Astrocyte (in vitro differentiated cells and primary cell): ENCODE measurements around the gene TRAPPC3.

Experiments
- CTCF ChIP-seq: IDR thresholded peaks from 2 replicates; pipeline ENCODE4 v1.5.1; 2011; ENCODE audit warnings: low read depth, mild to moderate bottlenecking, inconsistent platforms, low read length, moderate library complexity; ENCODE audit not compliant: insufficient read depth
- EZH2 ChIP-seq: IDR thresholded peaks from 2 replicates; pipeline ENCODE4 v1.6.1; 2012; ENCODE audit warnings: mild to moderate bottlenecking, low read length, inconsistent platforms; ENCODE audit not compliant: insufficient read depth

DNA sequence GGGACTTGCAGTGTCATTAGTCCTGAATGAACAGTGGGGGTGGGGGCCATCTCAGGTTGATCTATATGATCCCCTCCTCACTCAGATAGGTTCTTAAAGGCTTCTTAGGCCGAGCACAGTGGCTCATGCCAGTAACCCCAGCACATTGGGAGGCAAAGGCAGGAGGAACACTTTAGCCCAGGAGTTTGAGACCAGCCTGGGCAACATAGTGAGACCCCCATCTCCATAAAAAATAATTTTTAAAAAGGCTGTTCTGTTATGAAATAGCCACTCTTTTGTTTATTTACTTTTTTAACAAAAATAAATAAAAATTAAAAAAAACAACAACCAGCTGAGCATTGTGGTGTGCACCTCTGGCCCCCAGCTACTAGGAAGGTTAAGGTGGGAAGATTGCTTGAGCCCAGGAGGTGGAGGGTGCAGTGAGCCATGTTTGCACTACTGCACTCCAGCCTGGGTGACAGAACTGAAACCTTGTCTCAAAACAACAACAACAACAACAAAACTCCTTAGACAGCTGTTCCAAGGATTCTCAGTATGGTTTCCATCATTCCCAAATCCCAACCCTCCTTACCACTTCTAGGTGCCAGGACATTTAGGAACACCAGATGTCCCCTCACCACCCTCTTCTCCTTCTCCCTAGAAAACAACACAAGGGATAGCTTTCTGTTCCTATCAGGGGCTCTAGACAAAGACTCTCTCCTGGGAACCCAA lies 2.0 kb upstream of the TRAPPC3 start:
- TF ChIP-seq CTCF (no peak), EZH2 (no peak)
